ENCODE measurements around the gene GGPS1.
"Not testable (repeated sequence)": the region's sequence is repeated elsewhere in the genome, so short reads cannot be mapped to it uniquely, and the experiment has no call there.

GGPS1 gene

GRCh38 chr1:235304549-235305451 lies 23.6 kb upstream of the GGPS1 start:
- DNase-seq (ENCODE audit: low read depth): no peak

- no peak for DNase-seq (ENCODE audit: low read depth)
Measured at GRCh38 chr1:235307158-235308124, 20.9 kb upstream of the GGPS1 start.

- not testable (repeated sequence) for DNase-seq (ENCODE audit: low read depth)
Measured at GRCh38 chr1:235309206-235309605, 19.2 kb upstream of the GGPS1 start.

GRCh38 chr1:235313262-235313661 lies 15.1 kb upstream of the GGPS1 start:
- no peak for DNase-seq (ENCODE audit: low read depth)

- no peak for DNase-seq (ENCODE audit: low read depth)
Measured at GRCh38 chr1:235313931-235314678, 14.3 kb upstream of the GGPS1 start.

GRCh38 chr1:235315173-235315572 lies 13.2 kb upstream of the GGPS1 start:
- DNase-seq (ENCODE audit: low read depth): no peak

- DNase-seq (ENCODE audit: low read depth): no peak
Measured at GRCh38 chr1:235315735-235316134, 12.6 kb upstream of the GGPS1 start.

- no peak for DNase-seq (ENCODE audit: low read depth)
Measured at GRCh38 chr1:235317168-235317567, 11.2 kb upstream of the GGPS1 start.

- DNase-seq (ENCODE audit: low read depth): no peak
Measured at GRCh38 chr1:235319255-235319654, 9.1 kb upstream of the GGPS1 start.

- DNase-seq (ENCODE audit: low read depth): no peak
Measured at GRCh38 chr1:235320521-235321179, 7.7 kb upstream of the GGPS1 start.

GRCh38 chr1:235324296-235324695 lies 4.1 kb upstream of the GGPS1 start:
- DNase-seq (ENCODE audit: low read depth): no peak

- no peak for DNase-seq (ENCODE audit: low read depth)
Measured at GRCh38 chr1:235325139-235325538, 3.2 kb upstream of the GGPS1 start.

- DNase-seq (ENCODE audit: low read depth): no peak
Measured at GRCh38 chr1:235325854-235326253, 2.5 kb upstream of the GGPS1 start.

- peak; percentile 53 for DNase-seq (ENCODE audit: low read depth)
Measured at GRCh38 chr1:235326719-235327558, 1.4 kb upstream of the GGPS1 start.

- DNase-seq (ENCODE audit: low read depth): no peak
Measured at GRCh38 chr1:235327559-235328270, 655 bp upstream of the GGPS1 start, which contains the start of gene ARID4B. Gene ARID4B (minus strand): TSS chr1:235328179. CDS start chr1:235326919, 1,260 bp downstream.

GRCh38 chr1:235329139-235329902 lies 951 bp downstream of the GGPS1 start:
- DNase-seq (ENCODE audit: low read depth): peak; percentile 67

GRCh38 chr1:235330918-235331285 lies 2.5 kb downstream of the GGPS1 start:
- no peak for DNase-seq (ENCODE audit: low read depth)

- no peak for DNase-seq (ENCODE audit: low read depth)
Measured at GRCh38 chr1:235331401-235331800, 3.0 kb downstream of the GGPS1 start.

GRCh38 chr1:235336903-235337302 lies 8.5 kb downstream of the GGPS1 start:
- no peak for DNase-seq (ENCODE audit: low read depth)

All from ELR (cell line).